GM12891 (cell line): ENCODE measurements around the gene SNTN.

Experiments
- DNase-seq: peaks from one replicate; pipeline ENCODE4 v3.0.0; 2011; ENCODE audit warnings: low spot score; ENCODE audit not compliant: insufficient read length
- FAIRE-seq: peaks from 2 replicates; lab custom pipeline; 2011; peaks lifted over from hg19 to GRCh38; lab: Jason Lieb, UNC
- PAX5 ChIP-seq: IDR thresholded peaks from 2 replicates; pipeline ENCODE4 v1.6.1; 2011; ENCODE audit warnings: low read length, moderate library complexity, mild to moderate bottlenecking; ENCODE audit not compliant: insufficient read depth, severe bottlenecking
- POLR2A ChIP-seq: IDR thresholded peaks from 2 replicates; pipeline ENCODE4 v1.6.1; 2011; ENCODE audit warnings: low read depth, low read length, control low read depth
- POLR2AphosphoS5 ChIP-seq: IDR thresholded peaks from 2 replicates; pipeline ENCODE4 v1.6.1; 2011; ENCODE audit warnings: low read depth, low read length, control low read depth
- POU2F2 ChIP-seq: IDR thresholded peaks from 2 replicates; pipeline ENCODE4 v1.6.1; 2011; ENCODE audit warnings: low read depth, mild to moderate bottlenecking, control low read depth, low read length, moderate library complexity
- SPI1 ChIP-seq: IDR thresholded peaks from 2 replicates; pipeline ENCODE4 v1.6.1; 2011; ENCODE audit warnings: low read depth, low read length, control low read depth
- TAF1 ChIP-seq: IDR thresholded peaks from 2 replicates; pipeline ENCODE4 v1.6.1; 2011; ENCODE audit warnings: low read depth, low read length, control low read depth

SNTN gene

GRCh38 chr3:63693351-63693750, 40.9 kb downstream of the SNTN start:
- FAIRE-seq: no peak
- TF ChIP-seq POLR2AphosphoS5 (no peak), SPI1 (no peak), PAX5 (no peak), POLR2A (no peak), POU2F2 (no peak), TAF1 (no peak)
- DNase-seq: no peak

- no peak for TF ChIP-seq TAF1
- TF ChIP-seq SPI1: no peak
- no peak for TF ChIP-seq POLR2AphosphoS5
- no peak for TF ChIP-seq POLR2A
- no peak for TF ChIP-seq PAX5
- TF ChIP-seq POU2F2: no peak
- DNase-seq (no peak), FAIRE-seq (no peak)
Measured at GRCh38 chr3:63705092-63705645, 52.7 kb downstream of the SNTN start.

- no peak for FAIRE-seq
- no peak for DNase-seq
- TF ChIP-seq POLR2AphosphoS5 (no peak), PAX5 (no peak), POU2F2 (no peak), TAF1 (no peak), POLR2A (no peak), SPI1 (no peak)
Measured at GRCh38 chr3:63706321-63707085, 54.0 kb downstream of the SNTN start.

- FAIRE-seq: no peak
- no peak for DNase-seq
- no peak for TF ChIP-seq POLR2AphosphoS5
Measured at GRCh38 chr3:63707731-63708130, 55.3 kb downstream of the SNTN start.

GRCh38 chr3:63709576-63709975, 57.1 kb downstream of the SNTN start:
- DNase-seq (no peak), FAIRE-seq (no peak)
- TF ChIP-seq POLR2AphosphoS5: no peak
- no peak for TF ChIP-seq POLR2A
- TF ChIP-seq POU2F2: no peak
- TF ChIP-seq TAF1: no peak
- TF ChIP-seq SPI1: no peak
- TF ChIP-seq PAX5: no peak
